Osteocyte (in vitro differentiated cells): ENCODE data around the gene TOR2A. TPM values are rescaled to one million over a fixed set of nuclear protein-coding genes. Genes with fewer than 3 reads are reported as not detected.
A peak's percentile ranks its signal among the peaks of the same experiment; 100 is the strongest.
"Not testable (repeated sequence)": the region's sequence is repeated elsewhere in the genome, so short reads cannot be mapped to it uniquely, and the experiment has no call there.

Experiments used
- DNase-seq: peaks from one replicate; pipeline ENCODE4 v3.0.0; 2021; ENCODE audit warnings: mixed read lengths; ENCODE audit not compliant: unreplicated experiment; ENCODE audit errors: extremely low spot score
- H3K27ac Mint-ChIP-seq: one replicate; pipeline ENCODE4 v1.8.0; 2021; ENCODE audit warnings: mild to moderate bottlenecking, mixed read lengths; ENCODE audit not compliant: unreplicated experiment
- H3K27me3 Mint-ChIP-seq: one replicate; pipeline ENCODE4 v1.8.0; 2021; ENCODE audit warnings: mixed read lengths; ENCODE audit not compliant: unreplicated experiment
- H3K36me3 Mint-ChIP-seq: one replicate; pipeline ENCODE4 v1.8.0; 2021; ENCODE audit warnings: mixed read lengths; ENCODE audit not compliant: unreplicated experiment
- H3K4me1 Mint-ChIP-seq: one replicate; pipeline ENCODE4 v1.8.0; 2021; ENCODE audit warnings: mixed read lengths; ENCODE audit not compliant: unreplicated experiment
- H3K4me3 Mint-ChIP-seq: one replicate; pipeline ENCODE4 v1.8.0; 2021; ENCODE audit warnings: mild to moderate bottlenecking, moderate library complexity, mixed read lengths; ENCODE audit not compliant: unreplicated experiment
- H3K9me3 Mint-ChIP-seq: one replicate; pipeline ENCODE4 v1.8.0; 2021; ENCODE audit warnings: mixed read lengths; ENCODE audit not compliant: unreplicated experiment
- long read RNA-seq: library from polyadenylated mRNA; unstranded; transcript quantifications from one replicate; pipeline ENCODE4 v2.0.0, GENCODE V29; 2021
- total RNA-seq: library from RNA; stranded (reverse); gene quantifications from 2 replicates; pipeline ENCODE4 v1.2.1, GENCODE V29; 2021
- TF ChIP-seq, protein P1 (sequence below): fragments of 200-600 bp; sonication (generic); IDR thresholded peaks from 2 replicates; pipeline ENCODE4 v1.5.0; 2021; ENCODE audit warnings: antibody characterized with exemption, mild to moderate bottlenecking, moderate library complexity

The TOR2A gene
- total RNA-seq, result 9.3 and 11.5 TPM in 2 replicates
- long read RNA-seq, partial matches to known transcripts, result 0 of 4 reads
- long read RNA-seq, other reads (novel, unspliced or antisense), result 1 of 4 reads

- Mint-ChIP-seq H3K4me3 (peak within 1 kb of the TSS; percentile 78), H3K36me3 (peaks cover 6% of the 10 kb centered on the region), H3K9me3 (no peaks in the 10 kb centered on the region), H3K4me1 (peaks cover 11% of the 10 kb centered on the region), H3K27me3 (no peaks in the 10 kb centered on the region), H3K27ac (peak within 1 kb of the TSS; percentile 84)
- DNase-seq, result peak; percentile 99
- TF ChIP-seq, protein P1, sequence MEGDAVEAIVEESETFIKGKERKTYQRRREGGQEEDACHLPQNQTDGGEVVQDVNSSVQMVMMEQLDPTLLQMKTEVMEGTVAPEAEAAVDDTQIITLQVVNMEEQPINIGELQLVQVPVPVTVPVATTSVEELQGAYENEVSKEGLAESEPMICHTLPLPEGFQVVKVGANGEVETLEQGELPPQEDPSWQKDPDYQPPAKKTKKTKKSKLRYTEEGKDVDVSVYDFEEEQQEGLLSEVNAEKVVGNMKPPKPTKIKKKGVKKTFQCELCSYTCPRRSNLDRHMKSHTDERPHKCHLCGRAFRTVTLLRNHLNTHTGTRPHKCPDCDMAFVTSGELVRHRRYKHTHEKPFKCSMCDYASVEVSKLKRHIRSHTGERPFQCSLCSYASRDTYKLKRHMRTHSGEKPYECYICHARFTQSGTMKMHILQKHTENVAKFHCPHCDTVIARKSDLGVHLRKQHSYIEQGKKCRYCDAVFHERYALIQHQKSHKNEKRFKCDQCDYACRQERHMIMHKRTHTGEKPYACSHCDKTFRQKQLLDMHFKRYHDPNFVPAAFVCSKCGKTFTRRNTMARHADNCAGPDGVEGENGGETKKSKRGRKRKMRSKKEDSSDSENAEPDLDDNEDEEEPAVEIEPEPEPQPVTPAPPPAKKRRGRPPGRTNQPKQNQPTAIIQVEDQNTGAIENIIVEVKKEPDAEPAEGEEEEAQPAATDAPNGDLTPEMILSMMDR, result peak; percentile 98
Measured at GRCh38 chr9:127734747-127735529, at the start of gene TOR2A. Gene TOR2A (minus strand): TSS chr9:127735294. CDS start chr9:127735270, 24 bp downstream.

DNA sequence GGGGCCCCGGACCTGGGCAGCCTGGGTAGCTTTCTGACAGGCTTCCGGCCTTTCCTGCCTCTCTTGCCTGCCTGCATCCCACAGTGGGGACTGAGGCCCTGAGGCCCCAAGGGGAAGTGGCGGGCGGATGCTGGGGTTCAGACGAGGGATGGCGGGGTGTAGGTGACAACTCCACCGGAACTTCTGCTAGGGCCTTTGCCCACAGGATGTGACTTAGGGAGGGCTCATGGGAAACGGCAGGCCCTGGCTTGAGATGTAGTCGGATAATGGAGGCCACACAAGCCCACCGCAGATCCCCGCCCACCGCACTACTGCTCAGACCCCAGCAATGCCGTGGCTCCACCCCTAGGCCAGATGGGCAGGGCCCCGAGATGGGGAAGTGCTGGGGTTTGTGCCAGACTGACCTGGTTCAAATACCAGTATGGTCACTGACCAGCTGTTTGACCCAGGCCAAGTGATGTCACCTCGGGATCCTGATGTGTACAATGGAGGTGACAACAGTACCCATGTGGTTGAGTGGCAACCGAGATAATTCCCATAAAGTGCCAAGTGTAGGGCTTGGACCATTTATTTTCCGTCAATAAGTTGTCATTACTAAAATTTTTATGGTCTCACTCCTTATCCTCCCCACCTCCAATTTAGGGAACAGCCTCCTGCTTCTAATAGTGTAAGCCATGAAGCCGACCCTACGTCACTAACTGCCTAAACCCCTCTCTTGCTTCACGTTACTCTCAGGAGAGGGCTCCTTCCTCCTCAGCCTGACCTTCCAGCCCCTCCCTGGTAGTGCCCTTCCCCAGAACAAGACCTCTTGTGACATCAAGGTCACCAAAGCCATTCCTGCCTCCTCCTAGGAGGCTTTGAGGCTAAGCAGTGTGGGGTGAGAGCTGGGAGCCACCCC, 48.3 kb upstream of the TOR2A start:
- Mint-ChIP-seq H3K4me3 (no peak overlapping the region), H3K27me3 (no peaks in the 10 kb centered on the region), H3K4me1 (peaks cover 24% of the 10 kb centered on the region), H3K27ac (no peak overlapping the region), H3K9me3 (no peaks in the 10 kb centered on the region), H3K36me3 (peaks cover 7% of the 10 kb centered on the region)
- TF ChIP-seq, protein P1, result no peak
- DNase-seq, result no peak

DNA sequence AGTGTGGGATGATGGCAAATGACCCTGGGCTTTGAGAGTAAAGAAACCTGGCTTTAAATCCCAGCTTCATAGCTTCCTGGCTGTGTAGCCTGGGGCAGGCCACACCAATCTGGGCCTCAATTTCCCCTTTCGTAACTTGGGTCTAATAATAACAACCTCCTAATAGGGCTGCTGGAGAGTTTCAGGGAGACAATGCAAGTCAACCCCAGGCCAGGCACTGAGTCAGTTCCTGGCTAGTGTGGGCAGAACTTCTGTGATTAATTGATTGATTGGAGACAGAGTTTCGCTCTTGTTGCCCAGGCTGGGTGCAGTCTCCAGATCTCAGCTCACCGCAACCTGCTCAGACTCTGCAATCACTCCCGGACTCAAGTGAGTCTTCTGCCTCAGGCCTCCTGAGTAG, 46.7 kb upstream of the TOR2A start:
- TF ChIP-seq, protein P1, result no peak
- DNase-seq, result no peak
- H3K27ac Mint-ChIP-seq, result no peak overlapping the region
- peaks cover 20% of the 10 kb centered on the region for H3K4me1 Mint-ChIP-seq
- H3K9me3 Mint-ChIP-seq, result no peaks in the 10 kb centered on the region
- no peak overlapping the region for H3K4me3 Mint-ChIP-seq
- H3K27me3 Mint-ChIP-seq, result no peaks in the 10 kb centered on the region
- H3K36me3 Mint-ChIP-seq, result no peaks in the 10 kb centered on the region

- not testable (repeated sequence) for H3K9me3 Mint-ChIP-seq, H3K27me3 Mint-ChIP-seq, H3K36me3 Mint-ChIP-seq, H3K4me3 Mint-ChIP-seq, H3K27ac Mint-ChIP-seq, DNase-seq
- H3K4me1 Mint-ChIP-seq, result peaks cover 17% of the 10 kb centered on the region
Measured at GRCh38 chr9:127780909-127781308, 45.8 kb upstream of the TOR2A start.

DNA sequence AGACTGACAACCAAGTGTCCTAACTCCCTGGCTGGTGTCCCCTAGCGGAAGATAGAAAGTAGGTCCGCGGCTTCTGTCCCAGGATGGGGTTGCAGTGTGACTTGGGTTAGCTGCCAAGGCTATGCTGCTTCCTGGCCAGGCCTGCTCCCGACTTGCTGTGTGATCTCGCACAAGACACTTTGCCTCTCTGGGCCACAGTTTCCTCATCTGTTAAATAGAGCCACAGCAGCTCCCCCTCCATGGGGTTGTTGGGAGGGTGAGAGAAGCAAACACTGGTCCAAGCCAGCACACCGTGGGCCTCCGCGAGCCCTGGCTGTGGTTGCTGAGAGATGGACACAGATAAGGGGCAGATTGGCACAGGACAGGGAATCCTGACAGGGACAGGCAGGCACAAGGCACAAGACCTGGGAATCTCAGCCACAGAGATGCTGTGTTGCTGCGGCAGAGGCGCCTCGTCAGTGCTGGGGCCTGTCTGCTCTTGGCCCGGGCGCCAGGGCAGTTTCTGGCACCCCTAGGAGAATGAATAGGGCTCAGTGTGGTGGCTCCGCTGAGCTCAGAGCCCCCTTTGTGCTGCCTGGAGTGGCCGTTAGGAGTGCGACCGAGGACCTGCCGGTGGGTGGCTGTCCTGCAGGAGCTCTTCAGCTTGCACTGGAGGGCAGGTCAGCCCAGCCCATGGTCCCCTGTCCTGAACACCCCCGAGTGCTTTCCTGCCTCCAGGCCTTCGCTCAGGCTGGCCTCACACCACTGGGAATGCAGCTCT, 45.2 kb upstream of the TOR2A start:
- TF ChIP-seq, protein P1, result no peak
- Mint-ChIP-seq H3K9me3 (no peaks in the 10 kb centered on the region), H3K36me3 (no peaks in the 10 kb centered on the region), H3K4me1 (peaks cover 17% of the 10 kb centered on the region), H3K27ac (no peak overlapping the region), H3K4me3 (no peak overlapping the region), H3K27me3 (no peaks in the 10 kb centered on the region)
- no peak for DNase-seq
